HEK293 (cell line): ENCODE data around the gene SCUBE1.

ENCODE experiments used
- CTCF ChIA-PET: fragments of 350-600 bp; formaldehyde crosslinking; extraction: SDS; loops from one replicate; lab custom pipeline; 2021; ENCODE audit warnings: antibody characterized with exemption; lab: Yijun Ruan, JAX
- POLR2A ChIA-PET: fragments of 300-600 bp; formaldehyde crosslinking; extraction: SDS; loops from one replicate; lab custom pipeline; 2020; ENCODE audit warnings: antibody characterized with exemption, inconsistent platforms; lab: Yijun Ruan, JAX
- H3K27ac ChIP-seq: fragments of 200-500 bp; sonication (Bioruptor generic); 2 replicates; pipeline ENCODE4 v1.5.1; 2014; ENCODE audit warnings: low read depth, low read length, control low read depth, inconsistent platforms; ENCODE audit errors: extremely low read depth
- H3K36me3 ChIP-seq, 2 experiments: fragments of 200-500 bp in 1 of 2; sonication (Bioruptor generic) in 1 of 2; 1 replicate in 1 of 2; 2 replicates in 1 of 2; pipeline ENCODE4 v1.5.1; 2014 to 2017; ENCODE audit warnings: inconsistent platforms in 2 of 2, low read length in 2 of 2; ENCODE audit not compliant: control insufficient read depth in 2 of 2, insufficient read depth in 1 of 2
- H3K4me1 ChIP-seq: fragments of 200-500 bp; sonication (Bioruptor generic); 2 replicates; pipeline ENCODE4 v1.5.1; 2014; ENCODE audit warnings: mild to moderate bottlenecking, low read length, inconsistent platforms; ENCODE audit not compliant: control insufficient read depth, insufficient read depth
- H3K4me3 ChIP-seq: 2 replicates; pipeline ENCODE4 v1.5.1; 2011; ENCODE audit warnings: low read depth, mild to moderate bottlenecking, control low read depth, low read length, moderate library complexity
- H3K9me3 ChIP-seq: fragments of 200-500 bp; sonication (Bioruptor generic); 2 replicates; pipeline ENCODE4 v1.5.1; 2014; ENCODE audit warnings: low read depth, low read length, inconsistent platforms; ENCODE audit not compliant: control insufficient read depth, insufficient read depth
- GLIS1 ChIP-seq: fragments of 450-650 bp; formaldehyde crosslinking; IDR thresholded peaks from 2 replicates; pipeline ENCODE4 v1.5.1; 2016; ENCODE audit warnings: missing biosample characterization, missing genetic modification characterization
- IKZF3 ChIP-seq: fragments of 450-650 bp; IDR thresholded peaks from 2 replicates; pipeline ENCODE4 v1.5.0; 2018; ENCODE audit warnings: missing biosample characterization, mild to moderate bottlenecking, missing genetic modification characterization, moderate library complexity
- SP2 ChIP-seq: fragments of 450-650 bp; formaldehyde crosslinking; IDR thresholded peaks from 2 replicates; pipeline ENCODE4 v1.5.1; 2016; ENCODE audit warnings: missing biosample characterization, missing genetic modification characterization
- TRIM28 ChIP-seq: IDR thresholded peaks from 2 replicates; pipeline ENCODE4 v1.6.1; 2011; ENCODE audit warnings: low read length, control low read depth, borderline replicate concordance
- ZFHX2 ChIP-seq: fragments of 450-650 bp; formaldehyde crosslinking; conservative IDR thresholded peaks from 2 replicates; pipeline ENCODE4 v1.5.1; 2016; ENCODE audit warnings: missing biosample characterization, missing genetic modification characterization
- ZNF114 ChIP-seq: fragments of 450-650 bp; formaldehyde crosslinking; IDR thresholded peaks from 2 replicates; pipeline ENCODE4 v1.5.0; 2017; ENCODE audit warnings: missing biosample characterization, missing genetic modification characterization
- ZNF140 ChIP-seq: fragments of 450-650 bp; formaldehyde crosslinking; IDR thresholded peaks from 2 replicates; pipeline ENCODE4 v1.5.1; 2016; ENCODE audit warnings: missing biosample characterization, missing genetic modification characterization
- ZNF202 ChIP-seq: fragments of 450-650 bp; formaldehyde crosslinking; IDR thresholded peaks from 2 replicates; pipeline ENCODE4 v1.5.1; 2016; ENCODE audit warnings: missing biosample characterization, missing genetic modification characterization, borderline replicate concordance
- ZNF239 ChIP-seq: fragments of 450-650 bp; formaldehyde crosslinking; IDR thresholded peaks from 2 replicates; pipeline ENCODE4 v1.5.1; 2016; ENCODE audit warnings: missing biosample characterization, missing genetic modification characterization
- ZNF341 ChIP-seq: fragments of 450-650 bp; formaldehyde crosslinking; IDR thresholded peaks from 2 replicates; pipeline ENCODE4; 2016; ENCODE audit warnings: low read depth, missing biosample characterization, missing genetic modification characterization
- ZNF394 ChIP-seq: fragments of 450-650 bp; formaldehyde crosslinking; IDR thresholded peaks from 2 replicates; pipeline ENCODE4 v1.5.1; 2016; ENCODE audit warnings: missing biosample characterization, missing genetic modification characterization, mild to moderate bottlenecking, moderate library complexity, borderline replicate concordance
- ZNF707 ChIP-seq: fragments of 450-650 bp; formaldehyde crosslinking; IDR thresholded peaks from 2 replicates; pipeline ENCODE4 v1.5.1; 2016; ENCODE audit warnings: missing biosample characterization, missing genetic modification characterization
- ZSCAN16 ChIP-seq: fragments of 450-650 bp; formaldehyde crosslinking; IDR thresholded peaks from 2 replicates; pipeline ENCODE4 v1.5.1; 2016; ENCODE audit warnings: missing biosample characterization, missing genetic modification characterization
- ZSCAN23 ChIP-seq: fragments of 450-650 bp; formaldehyde crosslinking; IDR thresholded peaks from 2 replicates; pipeline ENCODE4 v1.5.1; 2016; ENCODE audit warnings: missing biosample characterization, missing genetic modification characterization
- TF ChIP-seq, protein P1 (sequence below): fragments of 450-650 bp; IDR thresholded peaks from 2 replicates; pipeline ENCODE4 v1.5.1; 2018; ENCODE audit warnings: missing biosample characterization, mild to moderate bottlenecking, missing genetic modification characterization
- TF ChIP-seq, protein P2 (sequence below): fragments of 450-650 bp; formaldehyde crosslinking; IDR thresholded peaks from 2 replicates; pipeline ENCODE4 v1.5.1; 2017; ENCODE audit warnings: missing biosample characterization, missing genetic modification characterization

Gene SCUBE1

GRCh38 chr22:43297270-43298061 is 45.7 kb downstream of the SCUBE1 start (continued):
- TF ChIP-seq, protein P1, sequence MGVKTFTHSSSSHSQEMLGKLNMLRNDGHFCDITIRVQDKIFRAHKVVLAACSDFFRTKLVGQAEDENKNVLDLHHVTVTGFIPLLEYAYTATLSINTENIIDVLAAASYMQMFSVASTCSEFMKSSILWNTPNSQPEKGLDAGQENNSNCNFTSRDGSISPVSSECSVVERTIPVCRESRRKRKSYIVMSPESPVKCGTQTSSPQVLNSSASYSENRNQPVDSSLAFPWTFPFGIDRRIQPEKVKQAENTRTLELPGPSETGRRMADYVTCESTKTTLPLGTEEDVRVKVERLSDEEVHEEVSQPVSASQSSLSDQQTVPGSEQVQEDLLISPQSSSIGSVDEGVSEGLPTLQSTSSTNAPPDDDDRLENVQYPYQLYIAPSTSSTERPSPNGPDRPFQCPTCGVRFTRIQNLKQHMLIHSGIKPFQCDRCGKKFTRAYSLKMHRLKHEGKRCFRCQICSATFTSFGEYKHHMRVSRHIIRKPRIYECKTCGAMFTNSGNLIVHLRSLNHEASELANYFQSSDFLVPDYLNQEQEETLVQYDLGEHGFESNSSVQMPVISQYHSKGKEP (tag by site-specific recombination) = no peak
- TF ChIP-seq TRIM28 (no peak), ZNF341 (tag by site-specific recombination) (no peak), ZNF394 (tag by site-specific recombination) (no peak), ZNF140 (tag by site-specific recombination) (no peak)
- TF ChIP-seq, all 188 proteins: peak for 0

DNA sequence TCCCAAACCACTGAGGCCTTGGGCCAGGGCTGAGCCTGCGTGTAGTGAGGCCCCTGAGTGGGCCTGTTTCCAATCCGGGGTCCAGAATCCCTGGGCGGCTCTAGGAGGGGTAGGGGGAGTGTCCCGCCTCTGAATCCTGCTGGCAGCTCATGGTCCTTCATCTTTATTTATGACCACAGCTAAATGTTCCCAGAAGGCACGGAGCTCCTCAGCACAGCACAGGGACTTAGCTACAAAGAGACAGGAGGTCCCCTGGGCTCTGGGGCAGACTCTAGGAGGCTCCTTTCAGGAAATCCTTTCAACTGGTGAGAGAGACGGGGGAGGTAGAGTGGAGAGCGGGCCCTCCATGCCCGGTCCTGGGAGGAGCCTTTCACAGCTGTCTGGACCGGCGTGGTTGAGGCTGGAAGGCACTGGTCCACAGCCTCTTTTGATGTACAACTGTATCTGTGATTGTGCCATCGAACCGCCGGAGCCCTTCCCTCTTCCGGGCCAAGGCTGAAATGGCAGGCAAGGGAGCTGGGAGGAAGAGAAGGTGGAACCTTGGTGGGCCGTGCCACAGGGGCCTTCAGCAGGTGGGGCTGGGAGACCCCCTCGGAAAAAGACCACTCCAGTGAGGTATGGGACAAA is 46.8 kb downstream of the SCUBE1 start:
- peaks cover 5% of the 10 kb centered on the region for H3K4me1 ChIP-seq
- H3K27ac ChIP-seq = no peak overlapping the region
- TF ChIP-seq ZNF394 (tag by site-specific recombination) (no peak), ZNF114 (no peak), GLIS1 (tag by site-specific recombination) (peak; percentile 77), ZSCAN23 (tag by site-specific recombination) (no peak), ZNF202 (tag by site-specific recombination) (no peak)
- TF ChIP-seq, protein P2, sequence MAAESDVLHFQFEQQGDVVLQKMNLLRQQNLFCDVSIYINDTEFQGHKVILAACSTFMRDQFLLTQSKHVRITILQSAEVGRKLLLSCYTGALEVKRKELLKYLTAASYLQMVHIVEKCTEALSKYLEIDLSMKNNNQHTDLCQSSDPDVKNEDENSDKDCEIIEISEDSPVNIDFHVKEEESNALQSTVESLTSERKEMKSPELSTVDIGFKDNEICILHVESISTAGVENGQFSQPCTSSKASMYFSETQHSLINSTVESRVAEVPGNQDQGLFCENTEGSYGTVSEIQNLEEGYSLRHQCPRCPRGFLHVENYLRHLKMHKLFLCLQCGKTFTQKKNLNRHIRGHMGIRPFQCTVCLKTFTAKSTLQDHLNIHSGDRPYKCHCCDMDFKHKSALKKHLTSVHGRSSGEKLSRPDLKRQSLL (tag by site-specific recombination) = peak; percentile 73; the same call in 1 of the 2 replicates
- TF ChIP-seq, all 188 proteins: peak for 2
- POLR2A ChIA-PET = interaction anchor here (0.6 kb wide), 1 partner anchor 155 kb away, joined by 4 read pairs; no protein-coding TSS in a partner anchor
- CTCF ChIA-PET = interaction anchor here (0.8 to 2.9 kb wide), 5 partner anchors 9 to 65 kb away, joined by 3 to 13 read pairs (median 5); no protein-coding TSS in a partner anchor
- Histone ChIP-seq H3K4me3 (no peak overlapping the region), H3K9me3 (no peaks in the 10 kb centered on the region), H3K36me3 (no peaks in the 10 kb centered on the region)

GRCh38 chr22:43295660-43296059 is 47.5 kb downstream of the SCUBE1 start:
- TF ChIP-seq ZNF707 (tag by site-specific recombination) (peak; percentile 63; the same call in 1 of the 2 replicates), ZNF239 (tag by site-specific recombination) (no peak), IKZF3 (tag by site-specific recombination) (no peak), ZSCAN16 (tag by site-specific recombination) (0 out of 2 replicates have a peak, but pooled peaks have one; percentile 34)
- TF ChIP-seq, all 188 proteins: peak for 2
- POLR2A ChIA-PET = no interaction called here
- CTCF ChIA-PET = interaction anchor here (0.8 to 2.9 kb wide), 3 partner anchors 8 to 51 kb away, joined by 3 to 13 read pairs (median 10); no protein-coding TSS in a partner anchor
- H3K4me1 ChIP-seq = peaks cover 5% of the 10 kb centered on the region
- H3K27ac ChIP-seq = no peak overlapping the region
- no peaks in the 10 kb centered on the region for H3K9me3 ChIP-seq
- no peak overlapping the region for H3K4me3 ChIP-seq
- no peaks in the 10 kb centered on the region for H3K36me3 ChIP-seq

GRCh38 chr22:43295173-43295572 is 48.0 kb downstream of the SCUBE1 start:
- CTCF ChIA-PET = interaction anchor here (2.8 to 2.9 kb wide), 2 partner anchors 21 to 51 kb away, joined by 10 to 13 read pairs; no protein-coding TSS in a partner anchor
- H3K9me3 ChIP-seq = no peaks in the 10 kb centered on the region

More at GRCh38 chr22:43295173-43295572, 48.0 kb downstream of the SCUBE1 start:
- POLR2A ChIA-PET = interaction anchor here (0.6 kb wide), 1 partner anchor 210 kb away, joined by 4 read pairs; no protein-coding TSS in a partner anchor
- TF ChIP-seq SP2 (tag by site-specific recombination) (peak; percentile 27; the same call in 1 of the 2 replicates), ZFHX2 (tag by site-specific recombination) (no peak)
- Histone ChIP-seq H3K27ac (no peak overlapping the region), H3K4me1 (peaks cover 7% of the 10 kb centered on the region), H3K4me3 (no peak overlapping the region), H3K36me3 (no peaks in the 10 kb centered on the region)
